BLaER1 (cell line): ENCODE measurements around the gene HIVEP2.

Source experiments
- H3K27ac ChIP-seq: shearing (Covaris generic); formaldehyde crosslinking; 2 replicates; pipeline ENCODE4 v1.8.1; 2022
- H3K27me3 ChIP-seq: shearing (Covaris generic); formaldehyde crosslinking; 2 replicates; pipeline ENCODE4 v1.8.1; 2022
- H3K36me3 ChIP-seq: shearing (Covaris generic); formaldehyde crosslinking; 2 replicates; pipeline ENCODE4 v1.8.1; 2022
- H3K4me1 ChIP-seq: shearing (Covaris generic); formaldehyde crosslinking; 2 replicates; pipeline ENCODE4 v1.8.1; 2022
- H3K4me2 ChIP-seq: shearing (Covaris generic); formaldehyde crosslinking; 2 replicates; pipeline ENCODE4 v1.8.1; 2022
- H3K4me3 ChIP-seq: shearing (Covaris generic); formaldehyde crosslinking; 2 replicates; pipeline ENCODE4 v1.8.1; 2022
- H3K9ac ChIP-seq: shearing (Covaris generic); formaldehyde crosslinking; 2 replicates; pipeline ENCODE4 v1.8.1; 2022
- H3K9me3 ChIP-seq: shearing (Covaris generic); formaldehyde crosslinking; 2 replicates; pipeline ENCODE4 v1.8.1; 2022
- H4K20me1 ChIP-seq: shearing (Covaris generic); formaldehyde crosslinking; 2 replicates; pipeline ENCODE4 v1.8.1; 2022
- Cebpa-rat ChIP-seq: shearing (Covaris generic); IDR thresholded peaks from 2 replicates; pipeline ENCODE4 v1.8.1; 2022

Gene HIVEP2

GRCh38 chr6:142841915-142842314 is 103.1 kb downstream of the HIVEP2 start:
- Histone ChIP-seq H3K36me3 (no peaks in the 10 kb centered on the region), H3K27me3 (no peaks in the 10 kb centered on the region), H3K4me2 (no peak overlapping the region; the same call in 1 of the 2 replicates), H3K9ac (no peak overlapping the region), H3K9me3 (no peaks in the 10 kb centered on the region), H3K4me1 (peaks cover 57% of the 10 kb centered on the region), H4K20me1 (peaks cover 85% of the 10 kb centered on the region), H3K4me3 (no peak overlapping the region), H3K27ac (no peak overlapping the region)
- no peak for TF ChIP-seq Cebpa-rat

DNA sequence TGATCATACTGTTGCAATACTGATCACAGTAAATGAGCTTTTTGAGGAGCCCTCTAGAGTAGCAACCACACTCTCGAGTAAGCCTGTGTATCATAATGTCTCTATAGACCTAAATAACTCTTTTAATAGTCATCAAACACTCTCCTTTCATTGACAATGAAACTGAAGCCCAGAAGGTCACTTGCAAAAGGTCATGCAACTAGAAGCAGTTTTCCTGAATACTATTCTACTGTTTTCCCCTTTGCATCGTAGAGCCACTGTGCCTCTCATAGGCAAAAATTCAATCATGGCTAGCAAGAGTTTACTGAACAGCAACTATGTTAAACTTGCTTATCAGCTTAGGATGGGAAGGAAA is 105.3 kb downstream of the HIVEP2 start:
- TF ChIP-seq Cebpa-rat = no peak
- Histone ChIP-seq H3K36me3 (peaks cover 11% of the 10 kb centered on the region), H4K20me1 (peaks cover 83% of the 10 kb centered on the region), H3K9me3 (no peaks in the 10 kb centered on the region), H3K4me2 (peak overlapping the region; percentile 8), H3K9ac (no peak overlapping the region), H3K4me1 (peaks cover 34% of the 10 kb centered on the region), H3K27me3 (no peaks in the 10 kb centered on the region), H3K27ac (no peak overlapping the region), H3K4me3 (no peak overlapping the region)

DNA sequence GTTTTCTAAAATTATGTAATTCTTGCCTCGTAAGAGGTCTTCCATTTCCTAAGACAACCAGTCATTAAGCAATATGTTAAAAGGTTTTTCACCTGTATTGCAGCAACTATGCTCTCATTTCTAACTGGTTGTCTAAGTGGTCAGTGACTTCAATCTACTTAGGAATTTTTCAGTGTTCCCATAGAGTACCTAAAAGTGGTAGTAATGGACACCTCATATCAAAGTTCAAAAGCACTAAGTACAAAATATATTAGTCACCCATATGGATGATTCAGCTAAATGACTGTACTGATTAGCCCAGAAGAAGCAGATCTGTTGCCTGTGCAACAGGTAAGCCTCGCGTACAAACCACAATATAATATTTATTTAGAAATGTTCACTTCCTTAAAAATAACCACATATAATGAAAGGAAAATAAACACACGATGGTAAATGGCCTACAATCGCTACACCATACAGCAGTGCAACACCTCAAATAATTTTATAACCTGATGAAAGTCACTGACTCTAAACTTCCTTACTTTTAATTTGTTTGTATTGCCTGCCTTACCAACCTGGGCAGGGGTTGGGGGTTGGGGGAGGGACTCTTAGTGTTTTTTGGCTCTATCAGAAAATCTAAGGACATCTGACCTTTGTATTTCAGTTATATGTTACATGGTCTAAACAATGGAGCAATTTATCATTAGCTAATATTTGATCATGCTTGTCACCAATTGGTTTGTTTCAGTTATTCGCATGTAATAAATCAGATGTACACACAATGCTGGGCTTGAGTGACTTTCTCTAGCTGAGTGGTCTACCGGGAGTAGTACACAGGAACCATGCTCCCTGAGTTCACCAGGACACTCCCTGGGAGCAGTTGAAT is 105.9 kb downstream of the HIVEP2 start:
- peaks cover 28% of the 10 kb centered on the region for H3K4me1 ChIP-seq
- H3K36me3 ChIP-seq = peaks cover 12% of the 10 kb centered on the region
- no peak overlapping the region for H3K9ac ChIP-seq
- peaks cover 83% of the 10 kb centered on the region for H4K20me1 ChIP-seq
- no peaks in the 10 kb centered on the region for H3K9me3 ChIP-seq
- no peak overlapping the region for H3K4me3 ChIP-seq
- H3K27ac ChIP-seq = no peak overlapping the region
- peak overlapping the region; percentile 8 for H3K4me2 ChIP-seq
- no peak for TF ChIP-seq Cebpa-rat
- H3K27me3 ChIP-seq = no peaks in the 10 kb centered on the region

DNA sequence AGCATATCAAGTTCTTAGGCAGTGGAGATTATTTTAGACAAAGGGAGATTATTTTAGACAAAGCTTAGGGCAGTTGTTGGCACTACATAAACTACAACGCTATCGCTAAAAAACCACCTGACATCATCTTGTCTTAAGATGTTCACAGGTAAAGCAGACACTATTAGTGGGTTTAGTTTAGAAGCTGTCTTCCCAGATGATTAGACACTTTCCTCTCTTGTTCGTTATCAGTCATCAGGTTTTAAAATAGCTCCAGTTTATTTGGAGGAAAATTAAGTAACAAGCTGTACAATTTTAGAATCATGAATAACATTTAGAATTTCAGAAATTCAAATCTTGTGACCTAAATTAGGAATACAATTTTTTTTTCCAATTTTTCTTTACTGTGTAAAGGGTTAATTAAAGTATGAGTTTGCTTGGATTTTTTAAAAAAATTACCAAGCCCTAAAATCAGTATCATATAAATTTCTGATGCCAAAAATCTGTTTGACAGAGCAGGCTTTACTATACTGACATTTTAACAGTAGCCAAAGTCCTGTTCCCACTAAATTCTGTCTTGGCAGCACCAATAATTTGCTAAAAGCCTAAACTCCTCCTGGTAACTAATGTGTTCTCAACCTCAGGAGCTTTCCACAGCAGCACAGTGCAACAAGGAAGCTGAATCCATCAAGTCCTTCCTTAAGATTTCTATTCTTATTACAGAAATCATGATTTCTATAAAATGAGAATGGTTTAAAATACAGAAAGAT is 109.0 kb downstream of the HIVEP2 start:
- peaks cover 30% of the 10 kb centered on the region for H3K36me3 ChIP-seq
- H3K9ac ChIP-seq = no peak overlapping the region
- no peak overlapping the region for H3K4me2 ChIP-seq
- no peak overlapping the region for H3K4me3 ChIP-seq
- H3K9me3 ChIP-seq = no peaks in the 10 kb centered on the region
- peaks cover 81% of the 10 kb centered on the region for H4K20me1 ChIP-seq
- H3K27me3 ChIP-seq = no peaks in the 10 kb centered on the region
- H3K4me1 ChIP-seq = peaks cover 9% of the 10 kb centered on the region
- TF ChIP-seq Cebpa-rat = no peak
- H3K27ac ChIP-seq = no peak overlapping the region

GRCh38 chr6:142834853-142835252 is 110.1 kb downstream of the HIVEP2 start:
- no peak overlapping the region for H3K27ac ChIP-seq
- H3K36me3 ChIP-seq = peaks cover 38% of the 10 kb centered on the region
- peaks cover 82% of the 10 kb centered on the region for H4K20me1 ChIP-seq
- TF ChIP-seq Cebpa-rat = no peak
- no peak overlapping the region for H3K4me2 ChIP-seq
- peaks cover 6% of the 10 kb centered on the region for H3K4me1 ChIP-seq
- H3K4me3 ChIP-seq = no peak overlapping the region
- H3K9ac ChIP-seq = no peak overlapping the region
- no peaks in the 10 kb centered on the region for H3K9me3 ChIP-seq
- no peaks in the 10 kb centered on the region for H3K27me3 ChIP-seq

- Histone ChIP-seq H3K27ac (no peak overlapping the region), H3K9ac (no peak overlapping the region), H3K36me3 (peaks cover 48% of the 10 kb centered on the region), H4K20me1 (peaks cover 79% of the 10 kb centered on the region), H3K27me3 (no peaks in the 10 kb centered on the region), H3K9me3 (no peaks in the 10 kb centered on the region), H3K4me3 (no peak overlapping the region), H3K4me2 (no peak overlapping the region), H3K4me1 (no peaks in the 10 kb centered on the region)
- no peak for TF ChIP-seq Cebpa-rat
Observed at GRCh38 chr6:142833798-142834197, 111.2 kb downstream of the HIVEP2 start.

DNA sequence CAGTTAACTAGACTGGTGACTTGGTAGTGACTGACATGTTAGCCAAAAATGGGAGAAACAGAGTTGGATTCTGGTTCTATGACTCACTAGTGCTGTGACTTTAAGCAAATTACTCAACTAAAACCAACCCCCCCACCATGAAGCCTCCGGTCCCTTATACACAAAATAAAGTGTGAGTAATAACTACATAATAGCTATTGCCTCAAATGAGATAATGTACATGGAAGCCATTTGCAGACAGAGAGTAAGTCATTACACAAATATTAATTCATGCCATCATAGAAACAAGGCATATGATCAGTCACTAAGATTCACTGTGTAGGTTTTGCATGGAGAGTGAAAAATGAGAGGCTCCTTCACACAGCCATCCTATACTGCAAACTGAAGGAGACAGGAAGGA is 111.9 kb downstream of the HIVEP2 start:
- no peaks in the 10 kb centered on the region for H3K9me3 ChIP-seq
- peaks cover 72% of the 10 kb centered on the region for H4K20me1 ChIP-seq
- H3K27me3 ChIP-seq = no peaks in the 10 kb centered on the region
- H3K4me2 ChIP-seq = no peak overlapping the region
- peaks cover 48% of the 10 kb centered on the region for H3K36me3 ChIP-seq
- no peak for TF ChIP-seq Cebpa-rat
- no peak overlapping the region for H3K9ac ChIP-seq
- no peak overlapping the region for H3K27ac ChIP-seq
- no peak overlapping the region for H3K4me3 ChIP-seq
- no peaks in the 10 kb centered on the region for H3K4me1 ChIP-seq

DNA sequence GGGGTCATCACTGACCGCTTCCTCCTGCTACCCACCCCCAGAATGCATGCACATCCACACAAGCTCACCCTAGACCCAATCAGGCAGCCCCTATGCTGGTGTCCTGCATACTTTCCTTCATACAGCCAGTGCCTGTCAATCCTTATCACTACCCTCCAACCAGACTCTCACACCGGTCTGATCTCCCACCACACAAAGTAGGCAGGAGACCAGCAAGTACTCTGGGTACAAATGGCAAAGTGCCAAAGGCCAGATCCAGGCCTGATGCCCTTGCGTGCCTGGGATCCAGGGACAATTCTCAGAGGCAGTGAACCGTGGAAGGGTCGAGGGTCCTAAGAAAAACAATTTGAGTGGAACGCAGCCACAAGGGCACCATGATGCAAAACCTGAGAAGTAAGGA is 114.2 kb downstream of the HIVEP2 start:
- Histone ChIP-seq H3K36me3 (peaks cover 60% of the 10 kb centered on the region), H3K27me3 (no peaks in the 10 kb centered on the region), H3K9ac (no peak overlapping the region), H3K4me3 (no peak overlapping the region), H3K4me1 (no peaks in the 10 kb centered on the region), H4K20me1 (peaks cover 71% of the 10 kb centered on the region), H3K27ac (no peak overlapping the region), H3K4me2 (no peak overlapping the region), H3K9me3 (no peaks in the 10 kb centered on the region)
- TF ChIP-seq Cebpa-rat = no peak

GRCh38 chr6:142830116-142830710 is 114.8 kb downstream of the HIVEP2 start:
- no peak overlapping the region for H3K4me2 ChIP-seq
- no peak overlapping the region for H3K27ac ChIP-seq
- no peaks in the 10 kb centered on the region for H3K4me1 ChIP-seq
- H3K36me3 ChIP-seq = peaks cover 54% of the 10 kb centered on the region
- no peak for TF ChIP-seq Cebpa-rat
- H4K20me1 ChIP-seq = peaks cover 67% of the 10 kb centered on the region
- no peaks in the 10 kb centered on the region for H3K9me3 ChIP-seq
- no peak overlapping the region for H3K4me3 ChIP-seq
- H3K27me3 ChIP-seq = no peaks in the 10 kb centered on the region
- no peak overlapping the region for H3K9ac ChIP-seq

GRCh38 chr6:142829556-142829955 is 115.4 kb downstream of the HIVEP2 start:
- no peaks in the 10 kb centered on the region for H3K27me3 ChIP-seq
- no peaks in the 10 kb centered on the region for H3K9me3 ChIP-seq
- peaks cover 67% of the 10 kb centered on the region for H4K20me1 ChIP-seq
- H3K4me3 ChIP-seq = no peak overlapping the region
- no peak overlapping the region for H3K27ac ChIP-seq
- no peak overlapping the region for H3K9ac ChIP-seq
- peaks cover 50% of the 10 kb centered on the region for H3K36me3 ChIP-seq
- TF ChIP-seq Cebpa-rat = no peak
- no peak overlapping the region for H3K4me2 ChIP-seq
- no peaks in the 10 kb centered on the region for H3K4me1 ChIP-seq
